ENCODE measurements around the gene WDFY2. TPM values are rescaled to one million over a fixed set of nuclear protein-coding genes. Genes with fewer than 3 reads are reported as not detected.

WDFY2 gene
- total RNA-seq, 1 experiment from 2014 or later, result 26.4 TPM

GRCh38 chr13:51772105-51772455 is 187.8 kb downstream of the WDFY2 start:
- Histone ChIP-seq H3K56ac (ENCODE audit: insufficient read length, low read depth, low read length) (no peak overlapping the region), H4K5ac (ENCODE audit: insufficient read length, low read depth, low read length) (no peak overlapping the region), H2BK5ac (ENCODE audit: insufficient read length, low read length) (no peak overlapping the region), H2AFZ (ENCODE audit: low read length) (no peak overlapping the region), H3K14ac (ENCODE audit: insufficient read depth, low read length) (no peak overlapping the region), H3K23me2 (ENCODE audit: insufficient read length, low read depth, low read length, poor library complexity, severe bottlenecking) (no peaks in the 10 kb centered on the region), H2BK120ac (ENCODE audit: low read depth, low read length, poor library complexity, severe bottlenecking) (no peak overlapping the region), H3T11ph (ENCODE audit: low read length) (no peak overlapping the region), H3K9me3 (ENCODE audit: control insufficient read depth, low read depth, low read length) (no peaks in the 10 kb centered on the region), H4K8ac (replicated peaks; ENCODE audit: insufficient read length, low read depth, low read length) (no peak overlapping the region), H3K23ac (ENCODE audit: insufficient read length, low read depth, low read length) (no peak overlapping the region), H3K18ac (ENCODE audit: insufficient read length, low read depth, low read length) (no peak overlapping the region), H3K4me2 (ENCODE audit: insufficient read depth, insufficient read length, low read length) (no peak overlapping the region), H2BK15ac (ENCODE audit: low read depth, low read length) (no peak overlapping the region), H3K79me1 (ENCODE audit: insufficient read depth, low read depth, low read length, poor library complexity, severe bottlenecking) (no peaks in the 10 kb centered on the region), H3K9ac (ENCODE audit: extremely low read depth, insufficient read length, low read length) (no peak overlapping the region), H4K91ac (ENCODE audit: insufficient read length, low read depth, low read length) (no peak overlapping the region), H4K20me1 (ENCODE audit: control insufficient read depth, insufficient read depth, insufficient read length) (no peaks in the 10 kb centered on the region), H3K4me1 (ENCODE audit: insufficient read depth, low read length) (0 out of 2 replicates have a peak, but pooled peaks cover 3% of the 10 kb centered on the region), H2AK5ac (ENCODE audit: insufficient read length, low read length) (no peak overlapping the region), H2BK20ac (ENCODE audit: low read depth, low read length, poor library complexity, severe bottlenecking) (no peak overlapping the region), H3K4ac (ENCODE audit: low read depth, low read length) (no peak overlapping the region), H3K79me2 (ENCODE audit: insufficient read depth, low read length) (no peaks in the 10 kb centered on the region), H3K27me3 (ENCODE audit: insufficient read depth, low read length) (no peaks in the 10 kb centered on the region), H2BK12ac (ENCODE audit: insufficient read length, low read depth, low read length) (no peak overlapping the region), H3K27ac (ENCODE audit: insufficient read length, low read depth, low read length) (no peak overlapping the region)
- no CpG with 5 or more reads among the region's 9 CpGs for WGBS (ENCODE audit: extremely low coverage, insufficient read length, low lambda C conversion rate)
- no peak overlapping the region for H3K4me3 Mint-ChIP-seq
- peaks cover 24 to 25% of the 10 kb centered on the region in 2 experiments for H3K4me1 Mint-ChIP-seq
- no peak for DNase-seq
- H3K27me3 Mint-ChIP-seq (ENCODE audit: low read depth), result no peaks in the 10 kb centered on the region; the same call in 1 of the 2 replicates
- H3K9me3 Mint-ChIP-seq, result no peaks in the 10 kb centered on the region
- H3K36me3 Mint-ChIP-seq (ENCODE audit: insufficient read depth in 1 of 3, low read depth in 3 of 3), result peaks cover 0 to 3% (median 0%) of the 10 kb centered on the region in 3 experiments; a peak in 3 of 7 replicates
- TF ChIP-seq CTCF (conservative IDR thresholded peaks at IDR 0.05), result no peak
- H3K27ac Mint-ChIP-seq, result no peak overlapping the region
